ENCODE measurements around the gene BIRC3. TPM values are rescaled to one million over a fixed set of nuclear protein-coding genes. Genes with fewer than 3 reads are reported as not detected.

The BIRC3 gene
- polyA plus RNA-seq, 1 donor from 2014 or later, result not detected

GRCh38 chr11:102322560-102322959 lies 5.3 kb downstream of the BIRC3 start:
- Histone ChIP-seq H3K4me2 (ENCODE audit: low read length) (no peak overlapping the region), H3K27ac (ENCODE audit: low read length) (no peak overlapping the region), H3K79me2 (replicated peaks; ENCODE audit: insufficient read depth, low read length) (no peaks in the 10 kb centered on the region), H3K36me3 (ENCODE audit: insufficient read depth, low read length) (no peaks in the 10 kb centered on the region), H3F3A (ENCODE audit: insufficient read depth, low read length, poor library complexity, severe bottlenecking) (no peaks in the 10 kb centered on the region), H3K4me3 (ENCODE audit: low read length) (no peak overlapping the region), H3K27me3 (ENCODE audit: insufficient read depth, low read depth, low read length) (peaks cover 3% of the 10 kb centered on the region), H3K9me2 (ENCODE audit: insufficient read depth, low read length) (no peaks in the 10 kb centered on the region), H2AFZ (ENCODE audit: low read depth, low read length) (no peak overlapping the region), H4K20me1 (ENCODE audit: insufficient read depth) (no peaks in the 10 kb centered on the region), H3K9ac (ENCODE audit: low read length) (no peak overlapping the region), H3K9me3 (ENCODE audit: low read length) (no peaks in the 10 kb centered on the region)
- no peak for TF ChIP-seq EP300 (conservative IDR thresholded peaks at IDR 0.05; ENCODE audit: poor library complexity, severe bottlenecking)
- no peak for TF ChIP-seq TAF1 (IDR thresholded peaks at IDR 0.05; ENCODE audit: low read depth)
- TF ChIP-seq EZH2 (IDR thresholded peaks at IDR 0.05; ENCODE audit: borderline replicate concordance, insufficient read depth, low read length, poor library complexity, severe bottlenecking), result no peak
- TF ChIP-seq CTCF (IDR thresholded peaks at IDR 0.05; ENCODE audit: poor library complexity, severe bottlenecking), result no peak
- TF ChIP-seq SMC3 (conservative IDR thresholded peaks at IDR 0.05; ENCODE audit: poor library complexity), result no peak
- TF ChIP-seq REST (IDR thresholded peaks at IDR 0.05; ENCODE audit: borderline replicate concordance), result no peak
- TF ChIP-seq POLR2AphosphoS5 (IDR thresholded peaks at IDR 0.05), result no peak
- TF ChIP-seq RAD21 (conservative IDR thresholded peaks at IDR 0.05), result no peak
- no peak for TF ChIP-seq MXI1 (conservative IDR thresholded peaks at IDR 0.05; ENCODE audit: poor library complexity, severe bottlenecking)

GRCh38 chr11:102323542-102324251 lies 6.4 kb downstream of the BIRC3 start:
- H3F3A ChIP-seq (ENCODE audit: insufficient read depth, low read length, poor library complexity, severe bottlenecking), result no peaks in the 10 kb centered on the region
- H3K9ac ChIP-seq (ENCODE audit: low read length), result no peak overlapping the region
- no peaks in the 10 kb centered on the region for H4K20me1 ChIP-seq (ENCODE audit: insufficient read depth)
- H2AFZ ChIP-seq (ENCODE audit: low read depth, low read length), result no peak overlapping the region
- TF ChIP-seq TAF1 (IDR thresholded peaks at IDR 0.05; ENCODE audit: low read depth) (no peak), SMC3 (conservative IDR thresholded peaks at IDR 0.05; ENCODE audit: poor library complexity) (no peak), POLR2AphosphoS5 (IDR thresholded peaks at IDR 0.05) (no peak), CTCF (IDR thresholded peaks at IDR 0.05; ENCODE audit: poor library complexity, severe bottlenecking) (no peak), EZH2 (IDR thresholded peaks at IDR 0.05; ENCODE audit: borderline replicate concordance, insufficient read depth, low read length, poor library complexity, severe bottlenecking) (no peak), RAD21 (conservative IDR thresholded peaks at IDR 0.05) (no peak), MXI1 (conservative IDR thresholded peaks at IDR 0.05; ENCODE audit: poor library complexity, severe bottlenecking) (no peak), REST (IDR thresholded peaks at IDR 0.05; ENCODE audit: borderline replicate concordance) (no peak), EP300 (conservative IDR thresholded peaks at IDR 0.05; ENCODE audit: poor library complexity, severe bottlenecking) (no peak)
- no peaks in the 10 kb centered on the region for H3K27me3 ChIP-seq (ENCODE audit: insufficient read depth, low read depth, low read length)
- no peaks in the 10 kb centered on the region for H3K36me3 ChIP-seq (ENCODE audit: insufficient read depth, low read length)
- H3K79me2 ChIP-seq (replicated peaks; ENCODE audit: insufficient read depth, low read length), result no peaks in the 10 kb centered on the region
- no peak overlapping the region for H3K4me3 ChIP-seq (ENCODE audit: low read length)
- no peak overlapping the region for H3K4me2 ChIP-seq (ENCODE audit: low read length)
- no peak overlapping the region for H3K27ac ChIP-seq (ENCODE audit: low read length)
- no peaks in the 10 kb centered on the region for H3K9me3 ChIP-seq (ENCODE audit: low read length)
- no peaks in the 10 kb centered on the region for H3K9me2 ChIP-seq (ENCODE audit: insufficient read depth, low read length)

Measured in neural cell (in vitro differentiated cells).